Measurements from ENCODE around the gene FOXJ2. TPM values are rescaled to one million over a fixed set of nuclear protein-coding genes. Genes with fewer than 3 reads are reported as not detected.

FOXJ2 gene
- total and polyA plus RNA-seq, 2 of the 4 experiments (the other 2 are of a cell fraction) = 3.0 to 8.4 TPM

GRCh38 chr12:8065991-8066594, 33.6 kb downstream of the FOXJ2 start, which contains the start of gene C3AR1:
C3AR1 (minus strand) TSS chr12:8066359; CDS start chr12:8060185, 6,174 bp downstream.
- dilution Hi-C loops (cut with HindIII; ENCODE audit: low sequenced_read_pairs, unreplicated experiment) (no loop called here), intact Hi-C loops (cut with micrococcal nuclease) (no loop called here), in situ Hi-C loops (cut with MboI; ENCODE audit: low sequenced_read_pairs) (no loop called here)
- Histone ChIP-seq H3K4me2 (ENCODE audit: low read depth, low read length) (peak within 1 kb of the TSS; percentile 75), H2BK120ac (ENCODE audit: low read depth, low read length) (peak within 1 kb of the TSS; percentile 28), H3K14ac (replicated peaks; ENCODE audit: low read depth, low read length) (peak within 1 kb of the TSS; percentile 54; the same call in 1 of the 2 replicates), H4K5ac (ENCODE audit: low read depth, low read length) (peak within 1 kb of the TSS; percentile 56; the same call in 1 of the 2 replicates), H3K27me3 (ENCODE audit: control insufficient read depth, insufficient read depth, low read length) (no peaks in the 10 kb centered on the region), H3K56ac (ENCODE audit: extremely low read depth, insufficient read depth, low read length) (no peak within 1 kb of the TSS), H2BK5ac (ENCODE audit: low read depth, low read length, poor library complexity, severe bottlenecking) (peak within 1 kb of the TSS; percentile 76), H2BK20ac (ENCODE audit: low read depth, low read length) (0 out of 2 replicates have a peak within 1 kb of the TSS, but pooled peaks have one; percentile 70), H4K8ac (ENCODE audit: low read depth in 2 of 2, low read length in 2 of 2) (peak within 1 kb of the TSS; percentile 44 to 91; a peak in 3 of 4 replicates), H3K18ac (ENCODE audit: low read depth, low read length) (peak within 1 kb of the TSS; percentile 84; the same call in 1 of the 2 replicates), H3K4ac (ENCODE audit: low read depth, low read length) (0 out of 2 replicates have a peak within 1 kb of the TSS, but pooled peaks have one; percentile 63), H3K4me1 (ENCODE audit: control insufficient read depth, insufficient read depth, low read length) (peaks cover 2% of the 10 kb centered on the region; the same call in 1 of the 2 replicates), H3K27ac (ENCODE audit: insufficient read depth, low read length) (no peak within 1 kb of the TSS), H3K79me1 (ENCODE audit: low read depth in 1 of 2, low read length in 2 of 2) (no peaks in the 10 kb centered on the region), H2AK5ac (ENCODE audit: low read depth, low read length) (peak within 1 kb of the TSS; percentile 35; the same call in 1 of the 2 replicates), H3K9me1 (ENCODE audit: insufficient read depth, low read length) (no peaks in the 10 kb centered on the region; the same call in 1 of the 2 replicates), H2BK15ac (ENCODE audit: low read depth, low read length) (no peak within 1 kb of the TSS; the same call in 2 of the 3 replicates), H3K36me3 (ENCODE audit: control insufficient read depth, insufficient read depth, low read length) (no peaks in the 10 kb centered on the region), H4K91ac (ENCODE audit: insufficient read depth, low read depth, low read length) (no peak within 1 kb of the TSS), H3K4me3 (ENCODE audit: insufficient read depth, low read depth, low read length) (no peak within 1 kb of the TSS), H2AFZ (replicated peaks; ENCODE audit: low read length, poor library complexity) (peak within 1 kb of the TSS; percentile 87), H2AK9ac (replicated peaks; ENCODE audit: low read depth, low read length, poor library complexity) (no peak within 1 kb of the TSS), H3K23ac (ENCODE audit: low read depth, low read length) (peak within 1 kb of the TSS; percentile 21; the same call in 1 of the 2 replicates), H4K20me1 (ENCODE audit: insufficient read depth, low read length) (no peaks in the 10 kb centered on the region), H3K9ac (ENCODE audit: low read depth, low read length) (no peak within 1 kb of the TSS), H3K9me3 (ENCODE audit: control insufficient read depth, insufficient read depth, low read length) (no peaks in the 10 kb centered on the region)
- peak; percentile 91 for ATAC-seq (ENCODE audit: low read depth)
- TF ChIP-seq BHLHE40 (IDR thresholded peaks at IDR 0.05; ENCODE audit: low read depth, low read length) (no peak), CHD1 (IDR thresholded peaks at IDR 0.05; ENCODE audit: low read depth, low read length) (no peak), MAFK (IDR thresholded peaks at IDR 0.05; ENCODE audit: low read depth, low read length) (peak; percentile 94), MAZ (IDR thresholded peaks at IDR 0.05; ENCODE audit: borderline replicate concordance, low read depth, low read length) (no peak), RAD21 (IDR thresholded peaks at IDR 0.05; ENCODE audit: low read length) (no peak), POLR2A (IDR thresholded peaks at IDR 0.05; ENCODE audit: low read depth, low read length) (no peak), CEBPB (IDR thresholded peaks at IDR 0.05; ENCODE audit: low read depth, low read length) (no peak), FOS (IDR thresholded peaks at IDR 0.05; ENCODE audit: low read depth, low read length) (peak; percentile 50; the same call in 1 of the 2 replicates)
- BruUV-seq (replicated peaks) = no TSS peak
- peak; percentile 79 for DNase-seq
- POLR2A ChIA-PET (ENCODE audit: unreplicated experiment) = no interaction called here
- WGBS, 2 experiments (ENCODE audit: extremely low coverage in 2 of 2, insufficient read length in 1 of 2) = no CpG with 5 or more reads among the region's 2 CpGs
- CTCF ChIA-PET = interaction anchor here (0.6 to 1.1 kb wide), 2 partner anchors 12 to 20 kb away, joined by 3 read pairs; no protein-coding TSS in a partner anchor

All from IMR-90 (cell line).